Measurements from ENCODE around the gene MLF2.

GRCh38 chr12:6787309-6787708 is 34.4 kb upstream of the MLF2 start:
- no peak for TF ChIP-seq POLR2A (IDR thresholded peaks at IDR 0.05; ENCODE audit: low read depth, low read length)
- TF ChIP-seq CTCF (IDR thresholded peaks at IDR 0.05 in 2 of 3, conservative IDR thresholded peaks at IDR 0.05 in 1 of 3; ENCODE audit: control insufficient read depth in 2 of 3, extremely low read depth in 1 of 3, insufficient read depth in 1 of 3, low read depth in 3 of 3, low read length in 3 of 3) = no peak
- no peak for TF ChIP-seq RFX5 (IDR thresholded peaks at IDR 0.05; ENCODE audit: low read depth, low read length)
- no peak for TF ChIP-seq EZH2 (IDR thresholded peaks at IDR 0.05; ENCODE audit: borderline replicate concordance, control insufficient read depth, low read depth, low read length)
- no peak for TF ChIP-seq MAX (IDR thresholded peaks at IDR 0.05; ENCODE audit: low read depth, low read length)
- no peak for TF ChIP-seq ZBED1 (IDR thresholded peaks at IDR 0.05; ENCODE audit: borderline replicate concordance)
- no peak for TF ChIP-seq NR2F1 (conservative IDR thresholded peaks at IDR 0.05)
- TF ChIP-seq BHLHE40 (IDR thresholded peaks at IDR 0.05; ENCODE audit: borderline replicate concordance in 1 of 2, low read depth in 2 of 2, low read length in 1 of 2) = no peak
- no peak for TF ChIP-seq CHD2 (IDR thresholded peaks at IDR 0.05; ENCODE audit: borderline replicate concordance, low read depth, low read length)
- TF ChIP-seq CHD1 (IDR thresholded peaks at IDR 0.05; ENCODE audit: low read depth, low read length) = no peak

All from GM12878 (cell line).